Measurements from ENCODE around the gene DENND1B.
A peak's percentile ranks its signal among the peaks of the same experiment; 100 is the strongest.

DENND1B gene

GRCh38 chr1:197683895-197684553, 91.3 kb downstream of the DENND1B start:
- DNase-seq: no peak

- DNase-seq: no peak
Measured at GRCh38 chr1:197683280-197683679, 92.0 kb downstream of the DENND1B start.

- no peak for DNase-seq
Measured at GRCh38 chr1:197680311-197680710, 95.0 kb downstream of the DENND1B start.

- no peak for DNase-seq
Measured at GRCh38 chr1:197677752-197678295, 97.5 kb downstream of the DENND1B start.

DNA sequence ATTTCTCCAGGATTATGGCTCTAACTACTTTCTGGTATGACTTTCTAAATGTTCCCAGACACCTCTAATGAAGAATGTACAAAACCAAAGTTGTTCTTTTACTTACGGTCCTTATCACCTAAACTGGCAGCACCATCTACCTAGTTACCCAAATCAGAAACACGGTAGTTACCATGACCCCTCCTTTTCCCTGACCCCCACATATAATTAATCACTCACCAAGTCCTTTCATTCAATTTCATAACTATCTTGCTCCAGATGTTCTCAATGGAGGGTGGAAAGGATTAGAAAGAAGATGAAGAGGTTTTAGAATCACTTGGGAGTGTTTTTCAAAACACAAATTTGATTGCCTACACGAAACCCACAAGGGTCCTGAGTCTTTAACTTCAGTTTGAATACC, 98.0 kb downstream of the DENND1B start:
- DNase-seq: no peak

- peak in 1 of 51 donors; percentile 4 for DNase-seq
Measured at GRCh38 chr1:197675583-197676208, 99.6 kb downstream of the DENND1B start.

- no peak for DNase-seq
Measured at GRCh38 chr1:197674286-197674685, 101.0 kb downstream of the DENND1B start.

GRCh38 chr1:197673292-197673691, 102.0 kb downstream of the DENND1B start:
- DNase-seq: no peak

DNA sequence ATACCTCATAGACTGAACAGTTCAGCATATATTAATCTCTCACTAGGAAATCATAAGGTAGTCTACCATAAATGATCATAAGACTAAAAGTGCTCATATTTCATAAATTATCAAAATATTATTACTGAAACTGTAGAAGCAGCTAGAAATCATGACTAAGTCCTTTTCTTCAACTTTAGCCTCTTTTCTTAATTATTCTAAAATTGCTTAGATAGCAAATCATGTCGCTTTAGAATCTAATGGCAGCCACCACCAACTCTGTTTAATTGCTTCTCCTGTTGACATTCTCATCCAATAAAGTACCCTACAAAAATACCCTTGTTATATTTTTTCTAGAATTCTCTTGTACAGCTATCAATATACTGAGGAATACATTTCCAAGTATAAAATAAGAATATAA, 102.9 kb downstream of the DENND1B start:
- no peak for DNase-seq

GRCh38 chr1:197671920-197672319, 103.4 kb downstream of the DENND1B start:
- DNase-seq: no peak

GRCh38 chr1:197671140-197671539, 104.1 kb downstream of the DENND1B start:
- no peak for DNase-seq

DNA sequence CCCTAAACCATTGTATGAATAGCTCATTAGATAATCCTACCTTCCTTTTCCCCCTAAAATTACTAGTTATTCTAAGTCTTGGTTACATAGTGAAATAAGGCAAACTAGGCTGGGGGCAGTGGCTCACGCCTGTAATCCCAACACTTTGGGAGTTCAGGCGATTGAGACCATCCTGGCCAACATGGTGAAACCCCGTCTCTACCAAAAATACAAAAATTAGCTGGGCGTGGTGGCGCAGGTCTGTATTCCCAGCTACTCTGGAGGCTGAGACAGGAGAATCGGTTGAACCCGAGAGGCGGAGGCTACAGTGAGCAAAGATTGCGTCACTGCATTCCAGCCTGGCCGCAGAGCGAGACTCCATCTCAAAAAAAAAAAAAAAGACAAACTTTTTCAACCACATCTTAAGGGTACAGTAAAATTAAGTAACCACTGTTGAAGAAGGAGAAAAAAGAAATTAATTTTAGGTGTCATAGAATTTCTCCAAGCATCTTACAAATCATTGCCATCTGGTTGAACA, 108.5 kb downstream of the DENND1B start:
- DNase-seq: no peak

DNA sequence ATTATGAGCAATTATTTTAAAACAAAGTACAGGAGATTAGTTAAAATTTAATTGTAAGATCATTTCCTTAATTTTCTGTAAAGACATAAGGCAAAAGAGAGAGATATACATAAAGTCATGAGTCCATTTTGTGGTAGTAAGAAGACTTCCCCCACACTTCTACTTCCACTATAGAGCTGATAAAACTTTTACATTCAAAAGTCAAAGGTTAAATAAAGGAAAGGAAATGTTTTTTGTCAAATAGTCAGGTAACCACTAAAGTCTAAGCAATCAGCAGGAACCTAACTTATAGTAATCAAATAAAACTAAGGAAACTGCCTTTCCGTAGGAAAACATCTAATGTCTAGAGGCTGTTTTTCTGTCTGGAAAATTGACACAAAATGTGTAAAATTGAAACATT, 110.9 kb downstream of the DENND1B start:
- no peak for DNase-seq

DNA sequence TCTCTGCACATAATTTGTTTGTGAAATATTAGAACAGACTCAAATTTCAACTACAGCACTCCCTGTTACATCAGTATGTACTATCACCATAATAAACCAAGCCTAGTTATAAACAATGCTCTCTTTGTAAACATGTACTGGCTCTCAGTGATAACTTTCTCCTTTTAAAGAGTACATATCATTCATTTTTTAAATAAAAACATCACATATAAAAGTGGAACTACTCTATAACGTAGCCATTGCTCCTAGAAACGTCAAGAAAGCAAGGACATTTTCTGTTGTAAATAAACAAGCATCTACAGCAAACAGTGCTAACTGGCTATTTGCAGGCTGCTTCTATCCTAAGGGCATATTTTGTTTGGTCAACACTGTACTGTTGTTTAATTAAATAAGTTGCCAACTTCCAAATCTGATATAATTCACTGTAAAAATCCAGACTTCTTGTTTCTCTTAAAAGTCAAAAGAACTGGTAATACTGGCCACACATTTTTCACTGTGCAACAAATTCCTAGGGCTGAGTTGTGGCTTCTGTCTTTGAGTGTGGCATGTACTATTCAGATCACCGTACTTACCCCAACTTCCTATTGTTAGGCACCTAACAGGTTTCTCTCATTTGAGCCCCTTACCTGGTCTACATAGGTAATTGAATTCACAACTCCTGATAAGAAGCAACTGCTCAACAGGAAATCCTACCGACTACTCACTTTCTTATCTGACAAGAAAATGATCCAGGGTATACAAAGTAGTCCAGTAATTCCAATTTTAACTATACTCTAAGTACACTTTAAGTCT, 111.9 kb downstream of the DENND1B start:
- no peak for DNase-seq

DNA sequence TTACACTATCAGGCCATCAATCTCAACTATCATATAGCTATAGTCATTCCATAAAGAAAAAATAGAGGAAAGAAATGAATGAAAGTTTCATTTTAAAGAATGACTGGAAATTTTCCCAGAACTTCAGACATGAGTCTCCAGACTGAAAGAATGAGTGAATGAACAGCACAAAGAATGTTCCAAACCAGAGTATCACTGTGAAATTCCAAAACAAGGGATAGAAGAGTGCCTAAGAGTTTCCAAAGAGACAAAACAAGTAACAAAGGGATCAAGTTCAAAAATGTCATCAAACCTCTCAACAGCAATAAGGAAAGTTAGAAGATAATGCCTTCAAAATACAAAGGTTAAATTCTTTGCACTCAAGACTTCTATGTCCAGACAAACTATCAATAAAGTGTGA, 114.9 kb downstream of the DENND1B start:
- no peak for DNase-seq

DNA sequence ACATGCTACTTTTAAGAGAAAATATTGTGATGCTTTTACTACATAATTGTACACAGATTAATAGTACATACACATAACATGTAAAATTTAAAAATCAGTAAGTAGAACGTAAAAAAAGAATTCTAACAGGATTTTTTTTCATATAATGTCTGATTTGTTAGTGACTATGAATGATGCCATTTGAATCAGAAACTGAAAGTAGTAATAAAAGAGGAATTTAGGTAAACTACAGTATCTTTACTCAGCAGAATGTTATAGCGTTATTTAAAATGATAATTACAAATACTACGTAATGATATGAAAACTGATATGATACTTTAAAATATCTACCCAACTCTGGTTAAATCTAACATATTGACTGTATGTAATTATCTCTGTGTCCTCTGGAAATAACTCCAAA, 116.1 kb downstream of the DENND1B start:
- DNase-seq: no peak

GRCh38 chr1:197649188-197649587, 126.1 kb downstream of the DENND1B start:
- no peak for DNase-seq

DNA sequence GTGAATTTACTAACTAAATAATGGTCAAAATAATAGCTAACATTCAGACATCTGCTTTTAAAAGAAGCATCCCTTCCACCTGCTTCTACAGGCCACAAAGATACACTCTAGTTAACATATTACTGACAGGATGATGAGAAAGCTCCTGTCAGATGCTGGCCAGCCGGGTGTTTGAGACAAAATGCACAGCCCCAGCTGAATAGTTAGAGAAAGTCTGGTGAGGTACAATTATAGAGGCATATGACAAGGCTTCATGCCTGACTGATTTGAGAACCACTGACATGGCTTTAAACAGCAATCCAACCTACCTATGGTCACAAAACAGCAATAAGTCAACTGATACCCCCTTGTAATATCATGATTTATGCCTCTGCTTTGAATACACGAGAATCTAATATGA, 137.0 kb downstream of the DENND1B start:
- DNase-seq: no peak

DNA sequence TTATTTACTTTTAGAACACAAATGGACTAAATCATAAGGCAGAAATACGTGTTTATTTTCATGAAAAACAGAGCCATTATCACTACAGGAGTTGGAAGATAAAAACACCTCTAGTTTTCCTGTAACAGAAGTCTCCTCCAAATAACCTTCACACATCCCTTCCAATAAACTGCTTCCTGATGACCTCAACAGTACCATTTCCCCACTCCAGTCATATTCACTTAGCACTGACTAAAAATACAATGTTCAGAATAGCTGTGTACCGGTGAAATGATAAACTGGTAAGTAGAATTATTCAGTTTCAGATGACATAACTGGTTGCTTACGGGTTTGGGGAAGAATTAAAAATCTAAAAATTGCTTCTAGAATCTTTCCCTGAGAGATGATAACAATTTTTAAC, 137.9 kb downstream of the DENND1B start:
- DNase-seq: no peak

GRCh38 chr1:197633447-197634078, 141.7 kb downstream of the DENND1B start:
- DNase-seq: no peak

- no peak for DNase-seq
Measured at GRCh38 chr1:197632651-197633050, 142.6 kb downstream of the DENND1B start.

DNA sequence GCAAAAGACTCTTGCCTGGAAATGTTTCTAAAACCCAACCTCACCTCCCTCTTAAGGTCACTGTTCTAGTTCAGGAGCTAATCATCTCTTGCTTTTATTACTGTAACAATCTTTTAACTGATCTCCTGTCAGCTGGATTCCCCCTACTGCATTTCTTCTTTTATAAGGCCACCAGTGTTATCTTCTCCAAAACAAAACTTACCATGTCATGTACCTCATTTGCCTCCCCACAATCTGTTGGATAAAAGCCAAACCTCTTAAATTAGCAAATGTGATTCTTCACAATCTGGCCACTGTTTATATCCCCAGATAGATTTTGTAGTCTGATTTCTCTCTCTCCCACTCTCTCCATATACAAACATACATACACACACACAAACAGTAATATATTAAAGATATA, 143.3 kb downstream of the DENND1B start:
- DNase-seq: no peak
